Transverse colon (tissue), 4 donors: ENCODE data around the gene UTP14C. TPM values are rescaled to one million over a fixed set of nuclear protein-coding genes. Genes with fewer than 3 reads are reported as not detected.

Experiments
- DNase-seq: peaks from one replicate; pipeline ENCODE4 v3.0.0-alpha.2; 2019
- H3K27ac ChIP-seq, 4 donors: fragments of 200-600 bp; sonication (generic); 2 replicates each; pipeline ENCODE4 v1.5.1; 2016 to 2018; ENCODE audit warnings: inconsistent platforms in 4 of 4
- H3K27me3 ChIP-seq: fragments of 200-600 bp; sonication (generic); 2 replicates; pipeline ENCODE4 v1.5.1; 2017; ENCODE audit warnings: inconsistent platforms
- H3K36me3 ChIP-seq, 4 donors: fragments of 200-600 bp; sonication (generic); 2 replicates each; pipeline ENCODE4 v1.5.1; 2017 to 2019; ENCODE audit warnings: inconsistent platforms in 4 of 4
- H3K4me1 ChIP-seq, 4 donors: fragments of 200-600 bp; sonication (generic); 2 replicates each; pipeline ENCODE4 v1.5.1; 2017 to 2020; ENCODE audit warnings: inconsistent platforms in 4 of 4
- H3K4me3 ChIP-seq, 4 donors: fragments of 200-600 bp; sonication (generic); 1 replicate in 1 of 4; 2 replicates in 3 of 4; pipeline versions ENCODE4 v1.5.1 to v1.6.1; 2017 to 2019; ENCODE audit warnings: inconsistent platforms in 4 of 4
- H3K9me3 ChIP-seq, 2 donors: fragments of 200-600 bp; sonication (generic); 2 replicates each; pipeline ENCODE4 v1.5.1; 2017 to 2019; ENCODE audit warnings: inconsistent platforms in 2 of 2
- CTCF ChIP-seq, 5 experiments: fragments of 200-600 bp in 3 of 5; fragments of 450-650 bp in 2 of 5; sonication (generic) in 3 of 5; IDR thresholded peaks; 1 replicate in 2 of 5; 2 replicates in 3 of 5; pipeline ENCODE4 v1.5.1; 2016 to 2017; ENCODE audit warnings: antibody characterized with exemption in 5 of 5, inconsistent platforms in 3 of 5, mild to moderate bottlenecking in 2 of 5, moderate library complexity in 1 of 5
- EP300 ChIP-seq: sonication (generic); formaldehyde crosslinking; IDR thresholded peaks from one replicate; pipeline ENCODE4 v1.6.1; 2017; ENCODE audit warnings: antibody characterized with exemption, low read depth
- POLR2A ChIP-seq: fragments of 450-650 bp; IDR thresholded peaks from one replicate; pipeline ENCODE4 v1.6.1; 2016; ENCODE audit warnings: antibody characterized with exemption, mild to moderate bottlenecking, moderate library complexity
- POLR2AphosphoS5 ChIP-seq, 3 donors: sonication (generic); formaldehyde crosslinking; IDR thresholded peaks; one replicate each; pipeline ENCODE4 v1.6.1; 2016; ENCODE audit warnings: antibody characterized with exemption in 3 of 3
- WGBS, 2 donors: methylation state at CpG; one replicate each; pipeline ENCODE4 v1.1.5; 2018; ENCODE audit warnings: low coverage in 1 of 2; 5-methylcytosine and 5-hydroxymethylcytosine counted together
- in situ Hi-C, 4 donors: fragments of 200-750 bp; cut with MboI; loops; one replicate each; pipeline versions ENCODE4 v1.15.0 to v1.15.1; 2017; ENCODE audit warnings: low sequenced_read_pairs in 3 of 4, low pct_ligation_motif_present in 1 of 4, low pct_unique_long_range_greater_than_20kb in 1 of 4
- intact Hi-C: fragments of 100-400 bp; cut with DNase I; formaldehyde crosslinking; loops from one replicate; pipeline ENCODE4 v1.15.1; 2023; ENCODE audit warnings: low total_unique reads
- total RNA-seq, 4 donors: library from RNA; depleted of rRNA; stranded (reverse); fragments of >200 nt; gene quantifications; one replicate each; pipeline ENCODE4 v1.1.0, GENCODE V29; 2016

UTP14C gene
- total RNA-seq, 4 donors from 2014 or later = 5.2 to 20.0 (median 13.6) TPM

DNA sequence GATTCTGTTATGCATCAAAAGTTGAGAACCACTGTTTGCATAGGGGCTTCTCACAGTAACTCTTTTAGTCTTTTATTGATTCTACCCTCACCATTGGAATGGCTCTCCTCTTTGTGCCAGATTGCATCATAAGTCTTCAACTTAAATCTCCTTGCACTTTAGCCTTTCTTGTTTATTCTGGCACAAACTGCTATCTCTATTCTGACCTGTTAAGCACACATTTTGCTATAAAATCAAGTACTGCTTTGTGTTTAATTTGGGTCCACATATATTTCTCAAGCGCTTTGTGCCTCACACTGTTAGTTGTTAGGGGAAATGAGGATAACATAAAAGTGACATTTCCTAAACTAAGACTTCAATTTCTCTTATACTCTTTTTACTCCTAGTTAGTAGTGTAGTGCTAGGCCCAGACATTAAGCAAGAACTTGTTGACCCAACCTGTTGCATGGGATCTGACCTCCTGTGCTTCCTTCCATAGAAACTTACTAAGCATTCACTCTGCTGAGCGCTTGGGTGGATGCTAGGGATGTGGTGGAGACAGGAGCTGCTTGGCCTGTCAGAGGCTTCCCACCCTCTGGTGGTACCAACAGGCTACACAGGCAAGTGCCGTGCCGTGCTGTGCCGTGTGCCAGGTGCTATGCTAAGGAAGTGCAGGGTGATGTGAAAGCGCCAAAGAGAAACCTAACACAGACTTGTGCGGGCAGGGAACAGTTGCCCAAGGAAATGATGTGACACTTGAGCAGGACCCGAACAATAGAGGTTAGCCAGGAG lies 1.2 kb downstream of the UTP14C start:
- intact Hi-C loops (no loop called here), in situ Hi-C loops (loop anchor here in 1 of 4 donors (25.0 kb wide), 1 partner anchor 412 kb away; no protein-coding TSS in a partner anchor)
- WGBS, 2 donors = 94 to 95% methylated on average over 6 to 8 of the region's 8 CpGs
- DNase-seq = no peak
- Histone ChIP-seq H3K27ac (no peak overlapping the region), H3K9me3 (no peaks in the 10 kb centered on the region), H3K27me3 (no peaks in the 10 kb centered on the region), H3K4me3 (no peak overlapping the region), H3K36me3 (peaks cover 0 to 26% (median 9%) of the 10 kb centered on the region in 4 donors), H3K4me1 (peaks cover 0 to 8% (median 0%) of the 10 kb centered on the region in 4 donors)
- TF ChIP-seq EP300 = no peak
- TF ChIP-seq POLR2A = no peak
- TF ChIP-seq POLR2AphosphoS5 (IDR thresholded peaks at IDR 0.05) = no peak
- no peak for TF ChIP-seq CTCF (IDR thresholded peaks at IDR 0.05)

DNA sequence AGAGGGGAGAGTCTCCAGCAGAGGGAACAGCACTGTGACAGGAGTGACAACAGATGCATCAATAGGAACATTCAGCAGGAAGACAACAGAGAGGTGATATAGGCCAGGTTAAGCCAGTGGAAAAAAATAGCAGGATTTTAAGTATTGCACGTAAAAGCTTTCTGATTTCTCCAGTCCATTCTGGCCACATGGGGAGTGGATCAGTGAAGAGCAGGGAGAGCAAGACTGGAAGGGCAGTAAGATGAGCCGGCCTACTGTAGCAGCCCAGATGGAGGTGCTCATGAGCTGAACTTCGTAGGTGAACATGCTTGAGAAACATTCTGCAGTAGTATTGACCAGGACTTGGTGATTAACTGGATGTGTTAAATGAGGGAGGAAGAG lies 1.7 kb downstream of the UTP14C start:
- Histone ChIP-seq H3K9me3 (no peaks in the 10 kb centered on the region), H3K27me3 (no peaks in the 10 kb centered on the region), H3K36me3 (peaks cover 0 to 24% (median 9%) of the 10 kb centered on the region in 4 donors), H3K4me3 (no peak overlapping the region), H3K4me1 (peaks cover 0 to 8% (median 0%) of the 10 kb centered on the region in 4 donors), H3K27ac (no peak overlapping the region)
- TF ChIP-seq CTCF (IDR thresholded peaks at IDR 0.05) = no peak
- no peak for TF ChIP-seq POLR2A
- no peak for TF ChIP-seq EP300
- no peak for TF ChIP-seq POLR2AphosphoS5 (IDR thresholded peaks at IDR 0.05)
- no peak for DNase-seq
- intact Hi-C loops (no loop called here), in situ Hi-C loops (loop anchor here in 1 of 4 donors (25.0 kb wide), 1 partner anchor 411 kb away; no protein-coding TSS in a partner anchor)
- WGBS, 2 donors = 96 to 100% methylated on average over 3 of the region's 3 CpGs

GRCh38 chr13:52027832-52028231 lies 3.3 kb downstream of the UTP14C start:
- no peaks in the 10 kb centered on the region for H3K27me3 ChIP-seq

More at GRCh38 chr13:52027832-52028231, 3.3 kb downstream of the UTP14C start:
- in situ Hi-C loops (loop anchor here in 1 of 4 donors (25.0 kb wide), 1 partner anchor 409 kb away; no protein-coding TSS in a partner anchor), intact Hi-C loops (no loop called here)
- Histone ChIP-seq H3K9me3 (no peaks in the 10 kb centered on the region), H3K4me3 (no peak overlapping the region), H3K27ac (no peak overlapping the region), H3K36me3 (peaks cover 0 to 24% (median 9%) of the 10 kb centered on the region in 4 donors), H3K4me1 (peaks cover 0 to 8% (median 0%) of the 10 kb centered on the region in 4 donors)
- DNase-seq = no peak
- TF ChIP-seq POLR2AphosphoS5 (IDR thresholded peaks at IDR 0.05) (no peak), CTCF (IDR thresholded peaks at IDR 0.05) (no peak), POLR2A (no peak)
- WGBS, 2 donors = 100% methylated on average over 1 of the region's 1 CpG
